ENCODE results near the gene CAPG.
"Not testable (repeated sequence)": the region's sequence is repeated elsewhere in the genome, so short reads cannot be mapped to it uniquely, and the experiment has no call there.

CAPG gene

DNA sequence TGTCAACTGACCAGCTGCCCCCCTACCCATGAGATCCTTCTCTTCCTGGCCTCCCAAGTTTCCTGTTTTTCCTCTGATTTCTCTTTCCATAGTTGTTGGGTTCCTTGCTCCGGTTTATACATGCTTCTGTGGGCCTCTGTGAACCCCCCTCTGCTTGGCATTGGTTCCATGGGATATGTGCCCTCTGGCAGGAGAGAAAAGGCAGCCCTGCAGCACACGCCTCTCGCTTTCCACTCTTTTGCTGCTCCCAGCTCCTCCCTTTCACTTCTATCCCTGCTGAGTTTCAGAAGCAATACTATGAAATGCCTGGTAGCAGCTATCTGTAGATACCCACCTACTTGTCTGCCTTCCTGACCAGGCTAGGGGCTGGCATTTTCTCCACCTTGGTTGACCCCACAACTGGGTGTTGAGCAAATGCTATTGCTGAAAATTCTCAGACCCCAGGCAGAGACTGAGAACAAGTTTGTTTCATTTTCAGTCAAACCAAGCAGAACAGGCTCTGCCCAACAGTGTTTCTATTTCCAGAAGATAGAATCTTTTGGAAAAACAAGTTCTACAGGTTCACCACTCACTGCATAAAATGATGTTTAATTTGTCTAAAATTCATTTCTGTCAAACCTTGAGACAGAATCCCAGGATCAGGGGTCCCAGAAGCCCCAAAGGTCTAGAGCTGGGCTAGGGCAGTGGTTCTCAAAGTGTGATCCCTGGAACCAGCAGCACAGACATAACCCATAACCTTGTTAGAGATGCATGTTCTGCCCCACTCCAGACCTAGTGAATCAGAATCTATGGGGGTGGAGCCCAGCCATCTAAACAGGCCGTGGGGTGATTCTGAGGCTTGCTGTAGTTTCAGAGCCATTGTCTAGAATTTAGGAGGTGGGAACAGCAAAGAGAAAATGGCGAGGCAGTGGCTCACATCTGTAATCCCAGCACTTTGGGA, 13.4 kb downstream of the CAPG start:
- no peak for DNase-seq

- no peak for DNase-seq
Observed at GRCh38 chr2:85395912-85396475, 14.2 kb downstream of the CAPG start.

DNA sequence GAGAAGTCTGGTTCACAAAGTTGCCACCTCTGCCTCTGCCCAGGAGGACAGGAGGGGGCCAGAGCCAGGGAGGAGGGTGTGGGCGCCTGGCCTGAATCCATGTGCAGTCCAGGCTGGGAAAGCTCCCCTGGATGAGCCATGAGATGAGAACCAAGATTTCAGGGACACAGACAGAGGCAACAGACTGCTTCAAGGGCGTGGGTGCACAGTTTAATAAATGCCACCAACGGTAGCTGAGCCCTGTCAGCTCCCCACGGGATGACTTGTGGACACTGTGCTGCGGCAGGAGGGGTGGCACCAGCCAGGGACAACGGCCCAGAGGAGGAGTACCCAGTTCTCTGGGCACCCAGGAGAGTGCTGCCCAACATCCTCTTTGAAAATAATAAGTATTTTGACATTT, 15.2 kb downstream of the CAPG start:
- DNase-seq = no peak

GRCh38 chr2:85394261-85394681, 15.9 kb downstream of the CAPG start:
- no peak for DNase-seq

- DNase-seq = no peak
Observed at GRCh38 chr2:85393836-85394235, 16.3 kb downstream of the CAPG start.

DNA sequence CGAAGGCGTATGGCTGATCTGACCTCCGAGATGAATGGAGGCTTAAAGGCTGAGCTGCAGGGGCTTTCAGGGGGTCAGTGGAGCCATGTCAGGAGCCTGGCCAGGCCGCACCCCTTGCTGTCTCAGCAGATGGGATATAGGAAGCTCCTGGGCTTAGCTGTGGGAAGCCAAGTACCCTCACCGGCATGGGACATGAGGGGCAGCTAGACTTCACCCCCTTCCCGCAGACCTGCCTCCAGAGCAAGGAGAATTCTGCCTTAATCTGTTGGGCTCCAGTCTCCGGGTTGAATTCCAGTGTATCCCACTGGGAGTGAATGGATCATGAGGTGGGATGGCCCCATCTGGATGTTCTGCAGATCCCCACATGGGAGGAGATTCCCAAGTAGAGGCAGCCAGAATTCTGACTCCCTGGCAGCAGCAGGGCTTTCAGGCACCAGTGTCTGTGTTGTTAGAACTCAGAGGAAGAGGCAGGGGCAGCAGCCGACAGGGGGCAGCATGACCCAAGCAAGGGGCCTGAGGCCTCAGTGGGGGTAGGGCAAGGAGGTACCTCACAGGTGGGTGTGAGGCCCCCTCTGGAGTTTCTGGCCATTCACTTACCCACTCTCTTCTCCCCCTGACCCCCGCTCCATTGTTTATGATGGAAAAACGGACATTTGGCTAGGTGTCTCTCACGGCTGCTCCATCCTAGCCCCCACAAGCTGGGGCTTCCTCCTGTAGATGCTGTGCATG, 19.1 kb downstream of the CAPG start:
- DNase-seq = peak; percentile 25 to 62 (median 55)

GRCh38 chr2:85388878-85389538, 21.2 kb downstream of the CAPG start:
- DNase-seq = no peak

DNA sequence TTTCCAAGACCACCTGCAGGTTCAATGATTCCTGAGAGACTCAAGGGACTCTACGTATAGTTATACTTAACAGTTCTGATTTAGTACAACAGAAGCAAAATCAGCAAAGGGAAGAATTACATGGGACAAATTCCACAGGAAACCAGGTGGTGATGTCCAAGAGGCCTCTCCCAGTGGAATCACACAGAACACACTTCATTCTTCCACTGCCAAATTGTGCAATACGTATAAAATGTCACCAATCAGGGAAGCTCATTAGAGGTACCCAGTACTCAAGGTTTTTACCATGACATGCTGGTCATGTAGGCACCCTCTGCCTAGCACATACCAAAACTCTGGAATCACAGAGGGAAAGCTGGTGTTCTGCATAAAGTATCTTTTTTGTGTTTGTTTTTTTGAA, 22.4 kb downstream of the CAPG start:
- DNase-seq = no peak

DNA sequence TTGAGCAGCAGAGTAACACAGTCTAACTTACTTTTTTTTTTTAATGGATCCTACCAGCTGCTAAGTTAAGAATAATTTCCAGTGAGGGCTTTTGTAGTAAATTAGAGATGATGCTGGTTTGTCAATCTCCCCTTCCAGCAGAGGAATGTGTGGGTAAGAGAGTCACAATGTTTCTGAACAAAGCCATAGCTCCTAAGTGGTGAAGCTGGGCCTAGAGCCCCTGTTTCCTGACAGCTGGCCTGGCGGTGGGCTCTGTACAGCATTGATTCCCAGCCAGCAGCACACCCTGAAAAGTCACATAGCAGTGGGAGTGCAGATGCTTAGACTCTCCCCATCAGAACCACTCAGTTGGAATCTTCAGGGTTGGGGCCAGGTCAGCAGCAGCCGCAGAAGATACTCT, 24.4 kb downstream of the CAPG start:
- DNase-seq = no peak

- DNase-seq = no peak
Observed at GRCh38 chr2:85383850-85384249, 26.3 kb downstream of the CAPG start.

GRCh38 chr2:85383151-85383550, 27.0 kb downstream of the CAPG start:
- not testable (repeated sequence) for DNase-seq

DNA sequence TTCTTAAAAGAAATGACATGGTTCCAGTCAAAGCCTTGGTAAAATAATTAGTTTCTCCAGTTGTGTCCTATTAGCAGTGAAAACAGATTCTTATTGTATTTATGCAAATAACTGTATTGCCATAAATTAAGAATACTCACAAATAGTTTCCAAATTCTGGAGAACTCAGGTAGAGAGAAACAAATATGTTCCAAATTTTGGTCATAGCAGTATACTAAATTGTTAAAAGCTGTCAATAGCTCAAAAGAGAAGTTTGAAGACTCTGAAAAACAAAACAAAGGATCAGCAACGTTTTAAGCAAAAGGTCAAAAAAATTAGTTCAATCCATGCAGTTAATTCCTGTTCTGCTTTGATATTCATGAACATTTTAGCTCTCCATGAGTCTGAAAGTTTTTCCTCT, 30.1 kb downstream of the CAPG start:
- no peak for DNase-seq

- no peak for DNase-seq
Observed at GRCh38 chr2:85378257-85378656, 31.9 kb downstream of the CAPG start.

GRCh38 chr2:85377083-85377482, 33.1 kb downstream of the CAPG start:
- no peak for DNase-seq

DNA sequence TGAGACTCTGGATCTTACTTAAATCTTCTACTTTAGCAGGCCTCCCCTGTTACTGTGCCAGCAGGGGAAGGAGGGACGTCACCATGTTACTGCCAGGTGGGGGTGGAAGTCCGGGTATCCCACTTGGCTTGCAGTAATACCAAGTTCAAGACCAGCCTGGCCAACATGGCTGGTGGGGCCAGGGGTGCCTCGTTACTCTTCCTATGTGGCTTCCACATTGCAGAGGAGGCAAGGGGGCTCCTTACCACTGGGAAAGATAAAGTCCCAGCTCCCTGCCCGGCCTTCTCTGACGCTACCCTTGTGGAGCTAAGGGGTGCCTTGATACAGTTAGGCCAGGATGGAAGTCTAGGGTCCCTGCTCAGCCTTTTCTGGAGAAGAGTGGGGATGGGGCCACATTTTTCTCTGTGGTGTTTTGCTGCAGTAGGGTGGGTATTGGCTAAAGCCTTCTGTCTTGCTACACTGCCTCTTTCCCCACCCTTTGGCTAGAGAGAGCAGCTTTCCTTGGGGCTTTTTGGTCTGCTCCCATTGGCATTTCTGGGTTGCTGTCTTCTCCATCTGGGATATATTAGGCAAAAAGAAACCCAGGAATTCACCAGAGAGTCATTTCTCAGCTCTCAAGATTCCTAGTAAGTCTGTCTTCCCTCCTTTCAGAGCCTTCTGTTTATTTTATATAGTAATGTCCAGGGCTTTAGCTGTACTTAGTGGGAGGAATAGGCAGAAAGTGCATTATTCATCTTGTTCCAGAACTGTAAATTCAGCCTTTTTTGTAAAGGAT, 33.7 kb downstream of the CAPG start:
- DNase-seq = no peak

GRCh38 chr2:85371045-85371444, 39.1 kb downstream of the CAPG start:
- DNase-seq = no peak

GRCh38 chr2:85369500-85369899, 40.7 kb downstream of the CAPG start:
- DNase-seq = no peak

DNA sequence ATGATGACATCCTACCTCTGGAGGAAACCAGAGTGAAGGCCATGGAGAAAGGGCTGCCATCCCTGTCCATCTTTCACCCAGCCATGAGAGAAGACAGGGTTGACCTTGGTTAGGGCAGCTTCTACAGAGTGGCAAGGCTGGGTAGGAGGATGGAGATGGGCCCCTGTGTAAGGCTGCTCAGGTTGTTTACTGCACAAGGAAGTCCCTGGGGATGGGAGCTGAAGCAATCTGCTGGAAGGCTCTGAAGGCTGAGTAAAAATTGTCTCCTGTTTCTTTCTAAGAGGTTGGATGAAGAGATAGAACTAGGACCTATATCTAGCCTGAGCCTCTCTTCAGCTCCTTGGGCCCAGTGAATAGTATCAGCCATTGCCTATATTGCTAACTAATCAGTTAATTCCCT, 41.2 kb downstream of the CAPG start:
- DNase-seq = no peak

GRCh38 chr2:85367180-85367579, 43.0 kb downstream of the CAPG start:
- DNase-seq = no peak

- DNase-seq = not testable (repeated sequence)
Observed at GRCh38 chr2:85362653-85363387, 47.3 kb downstream of the CAPG start.

DNA sequence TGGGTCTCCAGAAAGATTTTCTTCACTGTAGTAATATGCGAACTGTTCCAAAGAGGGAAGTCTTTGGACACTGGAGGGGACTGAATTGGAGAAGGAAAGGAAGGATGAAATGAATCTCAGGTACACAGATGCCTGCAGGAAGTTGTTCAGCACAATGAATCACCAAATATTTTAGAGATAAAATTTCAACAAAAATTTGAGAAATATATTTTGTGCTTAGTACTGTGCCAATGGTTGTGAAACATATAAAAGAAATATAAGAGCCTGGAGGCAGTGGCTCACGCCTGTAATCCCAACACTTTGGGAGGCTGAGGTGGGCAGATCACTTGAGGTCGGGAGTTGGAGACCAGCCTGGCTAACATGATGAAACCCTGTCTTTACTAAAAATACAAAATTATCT, 52.4 kb downstream of the CAPG start:
- DNase-seq = no peak

DNA sequence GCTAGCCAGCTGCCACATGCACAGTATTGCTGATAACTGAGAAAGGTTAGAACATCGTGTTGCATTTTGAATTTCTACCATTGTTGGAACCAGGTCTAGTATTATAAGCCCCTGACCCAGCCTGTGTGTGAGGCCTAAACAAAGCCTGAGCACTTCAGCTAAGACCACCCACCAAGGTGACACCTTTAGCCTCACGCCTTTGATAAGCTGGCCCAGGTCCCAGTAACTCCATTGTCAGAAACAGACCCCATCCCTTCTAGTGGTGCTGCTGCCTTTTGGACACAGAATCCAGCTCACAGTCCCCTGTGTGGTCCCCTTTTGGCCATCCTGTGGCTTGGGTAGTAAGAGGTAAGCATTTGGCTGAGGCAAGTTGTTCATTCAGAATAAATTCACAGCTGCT, 54.0 kb downstream of the CAPG start:
- DNase-seq = no peak

Measured in T-helper 1 cell (primary cell).